ENCODE results near the gene ARHGEF19. TPM values are rescaled to one million over a fixed set of nuclear protein-coding genes. Genes with fewer than 3 reads are reported as not detected.

ARHGEF19 gene
- total RNA-seq, 2 donors from 2014 or later = 1.5 to 4.8 TPM

DNA sequence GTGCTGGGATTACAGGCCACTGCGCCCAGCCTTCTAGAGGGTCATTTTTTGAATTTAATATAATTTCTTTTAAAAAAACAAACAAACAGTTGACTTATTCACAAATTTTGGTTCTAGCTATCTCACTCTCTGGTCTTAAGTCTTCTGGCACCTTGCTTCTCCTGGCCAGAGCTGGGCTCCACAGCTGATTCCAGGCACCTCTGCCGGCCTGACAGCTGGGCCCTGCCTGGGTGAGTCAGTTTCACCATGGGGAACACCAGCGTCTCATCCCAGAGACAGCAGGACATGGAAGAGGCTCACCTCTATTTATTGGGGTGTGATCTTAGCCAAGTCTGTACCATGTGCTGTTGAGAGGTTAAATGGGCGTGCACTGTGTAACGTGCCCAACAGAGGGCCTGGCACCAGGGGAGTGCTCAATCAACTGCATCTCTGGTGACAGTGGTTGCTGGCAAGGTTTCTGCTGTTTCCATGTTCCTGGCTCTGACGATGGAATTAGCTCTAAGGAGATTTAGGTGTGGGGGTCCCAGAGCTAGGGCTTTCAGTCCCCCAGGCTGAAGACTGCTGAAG lies 23.6 kb upstream of the ARHGEF19 start:
- Histone ChIP-seq H3K27ac (peak overlapping the region; percentile 86 to 88), H3K4me1 (peaks cover 0 to 21% of the 10 kb centered on the region in 2 donors), H3K9me3 (no peaks in the 10 kb centered on the region), H3K27me3 (no peaks in the 10 kb centered on the region), H3K4me3 (peak overlapping the region; percentile 46 to 76), H3K36me3 (no peaks in the 10 kb centered on the region)
- no peak for DNase-seq (ENCODE audit: low spot score)
- TF ChIP-seq, protein P1, sequence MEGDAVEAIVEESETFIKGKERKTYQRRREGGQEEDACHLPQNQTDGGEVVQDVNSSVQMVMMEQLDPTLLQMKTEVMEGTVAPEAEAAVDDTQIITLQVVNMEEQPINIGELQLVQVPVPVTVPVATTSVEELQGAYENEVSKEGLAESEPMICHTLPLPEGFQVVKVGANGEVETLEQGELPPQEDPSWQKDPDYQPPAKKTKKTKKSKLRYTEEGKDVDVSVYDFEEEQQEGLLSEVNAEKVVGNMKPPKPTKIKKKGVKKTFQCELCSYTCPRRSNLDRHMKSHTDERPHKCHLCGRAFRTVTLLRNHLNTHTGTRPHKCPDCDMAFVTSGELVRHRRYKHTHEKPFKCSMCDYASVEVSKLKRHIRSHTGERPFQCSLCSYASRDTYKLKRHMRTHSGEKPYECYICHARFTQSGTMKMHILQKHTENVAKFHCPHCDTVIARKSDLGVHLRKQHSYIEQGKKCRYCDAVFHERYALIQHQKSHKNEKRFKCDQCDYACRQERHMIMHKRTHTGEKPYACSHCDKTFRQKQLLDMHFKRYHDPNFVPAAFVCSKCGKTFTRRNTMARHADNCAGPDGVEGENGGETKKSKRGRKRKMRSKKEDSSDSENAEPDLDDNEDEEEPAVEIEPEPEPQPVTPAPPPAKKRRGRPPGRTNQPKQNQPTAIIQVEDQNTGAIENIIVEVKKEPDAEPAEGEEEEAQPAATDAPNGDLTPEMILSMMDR (IDR thresholded peaks at IDR 0.05) = peak in 1 of 2 donors; percentile 26

DNA sequence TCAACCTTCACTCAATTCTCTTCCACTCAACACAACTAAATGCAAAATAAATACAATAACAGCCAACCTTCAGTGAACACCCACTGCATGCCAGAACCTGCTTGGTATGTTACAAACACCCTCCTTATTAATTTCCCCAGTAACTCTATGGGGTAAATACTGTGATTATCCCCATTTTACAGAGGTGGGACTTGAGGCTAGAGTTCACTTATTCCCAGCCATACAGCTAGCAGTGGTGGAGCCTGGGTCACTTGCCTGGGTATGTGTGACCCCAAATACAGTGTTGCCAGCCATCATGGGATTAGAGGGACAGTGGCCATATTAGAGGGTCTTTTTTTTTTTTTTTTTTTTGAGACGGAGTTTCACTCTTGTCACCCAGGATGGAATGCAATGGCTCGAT lies 22.9 kb upstream of the ARHGEF19 start:
- Histone ChIP-seq H3K36me3 (no peaks in the 10 kb centered on the region), H3K4me3 (no peak overlapping the region), H3K4me1 (peaks cover 0 to 21% of the 10 kb centered on the region in 2 donors), H3K27me3 (no peaks in the 10 kb centered on the region), H3K9me3 (no peaks in the 10 kb centered on the region), H3K27ac (peak overlapping the region in 1 of 2 donors; percentile 88)
- DNase-seq (ENCODE audit: low spot score) = no peak
- TF ChIP-seq, protein P1 (IDR thresholded peaks at IDR 0.05) = no peak

DNA sequence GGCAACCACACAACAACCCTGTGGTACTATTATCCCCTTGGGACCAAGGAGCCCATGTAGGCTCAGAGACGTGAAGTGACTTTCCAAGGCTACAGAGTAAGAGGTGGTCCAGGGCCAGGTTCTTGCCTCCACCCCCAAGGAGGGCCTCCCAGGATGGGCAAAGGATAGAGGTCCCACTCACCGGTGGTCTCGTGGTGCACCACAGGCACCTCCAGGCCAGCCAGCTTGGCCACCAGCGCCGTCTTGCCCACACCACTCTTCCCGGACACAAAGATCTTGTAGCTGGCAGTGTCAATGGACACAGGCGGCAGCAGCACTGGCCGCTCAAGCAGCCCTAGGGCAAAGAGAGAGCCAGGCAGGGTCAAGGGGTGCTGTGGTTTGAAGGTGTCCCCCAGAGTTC lies 21.0 kb upstream of the ARHGEF19 start:
- H3K27ac ChIP-seq = no peak overlapping the region
- no peaks in the 10 kb centered on the region for H3K36me3 ChIP-seq
- H3K27me3 ChIP-seq = no peaks in the 10 kb centered on the region
- no peak overlapping the region for H3K4me3 ChIP-seq
- H3K4me1 ChIP-seq = peaks cover 0 to 21% of the 10 kb centered on the region in 2 donors
- no peak for DNase-seq (ENCODE audit: low spot score)
- TF ChIP-seq, protein P1 (IDR thresholded peaks at IDR 0.05) = no peak
- H3K9me3 ChIP-seq = no peaks in the 10 kb centered on the region

DNA sequence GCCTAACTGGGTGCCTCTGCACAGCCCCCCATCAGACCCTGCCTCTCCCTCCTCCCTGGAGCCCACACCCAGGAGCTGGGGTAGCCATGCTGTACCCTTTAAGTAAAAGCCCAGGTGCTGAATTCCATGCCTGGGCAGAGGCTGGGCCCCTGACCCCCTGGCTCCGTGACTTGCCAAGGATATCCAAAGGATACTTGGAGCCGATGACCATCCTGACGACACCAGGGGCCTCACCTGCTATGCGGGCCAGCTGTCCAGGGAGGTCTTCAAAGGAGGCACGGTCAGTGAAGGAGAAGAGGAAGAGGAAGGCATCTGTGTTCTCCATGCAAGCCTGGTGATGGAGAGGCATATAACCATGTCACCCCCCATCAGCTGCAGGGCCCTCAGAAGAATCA lies 19.9 kb upstream of the ARHGEF19 start:
- H3K4me1 ChIP-seq = peaks cover 0 to 22% of the 10 kb centered on the region in 2 donors
- peaks cover 0 to under 1% of the 10 kb centered on the region in 2 donors for H3K9me3 ChIP-seq
- H3K4me3 ChIP-seq = no peak overlapping the region
- H3K27ac ChIP-seq = no peak overlapping the region
- no peaks in the 10 kb centered on the region for H3K36me3 ChIP-seq
- H3K27me3 ChIP-seq = no peaks in the 10 kb centered on the region
- TF ChIP-seq, protein P1 (IDR thresholded peaks at IDR 0.05) = no peak
- DNase-seq (ENCODE audit: low spot score) = no peak

DNA sequence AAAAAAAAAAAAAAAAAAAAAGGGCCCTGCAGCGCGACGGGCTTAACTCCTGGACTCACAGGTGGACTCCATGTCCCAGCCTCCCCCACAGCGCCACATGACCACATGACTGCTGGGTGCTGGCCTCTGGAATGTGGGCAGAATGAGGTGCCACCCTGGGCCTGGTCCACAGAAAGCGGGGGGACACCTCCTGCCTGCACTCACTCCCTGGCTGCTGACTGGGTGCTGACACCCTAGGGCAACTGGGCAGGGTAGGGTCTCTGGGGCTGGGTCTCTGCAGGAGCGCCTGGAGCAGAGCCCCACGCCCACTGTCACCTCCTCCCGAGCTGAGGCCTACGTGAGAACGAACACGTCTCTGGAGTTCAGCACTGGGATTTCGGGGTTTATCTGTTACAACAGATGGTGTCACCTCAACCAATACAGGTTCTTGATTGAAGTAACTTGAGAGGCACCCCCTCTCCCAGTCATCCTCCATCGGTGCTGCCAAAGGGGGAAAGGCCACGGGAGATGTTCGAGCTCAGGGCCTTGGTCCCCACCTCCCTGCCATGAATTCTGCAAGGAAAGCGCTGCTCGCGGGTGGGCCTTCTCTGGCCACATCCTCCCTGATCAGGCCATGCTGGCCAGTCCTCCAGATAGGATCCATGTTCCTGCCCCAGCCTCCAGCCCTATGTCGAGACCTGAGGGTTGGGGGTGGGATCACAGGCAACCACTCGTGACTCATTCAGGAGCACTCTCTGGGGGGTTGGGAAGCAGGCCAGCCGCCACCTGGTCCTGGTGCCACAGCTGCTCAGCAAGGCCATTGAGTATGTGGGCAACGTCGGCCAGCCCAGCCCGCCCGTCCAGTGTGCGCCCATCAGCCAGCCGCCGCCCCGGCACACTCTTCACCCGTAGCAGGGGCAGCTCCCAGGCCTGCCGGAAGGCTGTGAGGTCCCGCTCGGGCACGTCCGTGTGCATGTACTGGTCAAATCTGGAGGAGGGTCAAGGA lies 19.2 kb upstream of the ARHGEF19 start:
- Histone ChIP-seq H3K27me3 (no peaks in the 10 kb centered on the region), H3K27ac (no peak overlapping the region), H3K4me3 (no peak overlapping the region), H3K9me3 (peaks cover 0 to 5% of the 10 kb centered on the region in 2 donors), H3K4me1 (peaks cover 0 to 24% of the 10 kb centered on the region in 2 donors), H3K36me3 (no peaks in the 10 kb centered on the region)
- TF ChIP-seq, protein P1 (IDR thresholded peaks at IDR 0.05) = no peak
- no peak for DNase-seq (ENCODE audit: low spot score)

All from right atrium auricular region (tissue), 2 donors.